ENCODE results near the gene KARS1.

DNA sequence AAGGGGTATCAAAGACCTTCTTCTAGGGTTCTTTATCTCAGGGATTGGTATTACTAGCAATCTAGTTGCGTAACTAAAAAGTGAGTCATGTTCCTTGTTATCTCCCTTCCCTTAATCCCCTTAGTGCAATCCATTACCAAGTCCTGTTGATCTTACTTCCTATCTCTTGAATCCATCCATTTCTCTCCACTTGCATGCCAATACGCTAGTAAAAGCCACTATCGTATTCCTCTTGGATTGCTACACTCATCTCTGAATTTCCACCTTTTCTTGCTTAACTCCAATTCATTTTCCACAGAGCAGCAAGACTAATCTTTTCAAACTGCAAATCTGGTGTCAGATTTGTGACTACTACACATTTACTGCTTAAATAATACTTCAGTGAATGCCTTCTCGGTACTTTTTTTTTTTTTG, 22.5 kb downstream of the KARS1 start:
- TF ChIP-seq POLR2A (IDR thresholded peaks at IDR 0.05; ENCODE audit: low read depth, low read length) (no peak), POLR2AphosphoS5 (IDR thresholded peaks at IDR 0.05; ENCODE audit: low read depth, low read length) (no peak)

All from GM12892 (cell line).